CD14-positive monocyte (primary cell): ENCODE data around the gene NME1. TPM values are rescaled to one million over a fixed set of nuclear protein-coding genes. Genes with fewer than 3 reads are reported as not detected.

ENCODE experiments used
- DNase-seq, 3 donors: peaks; one replicate each; pipeline ENCODE4 v3.0.0-alpha.2; 2011 to 2022
- H2AFZ ChIP-seq: 2 replicates; pipeline ENCODE4 v1.6.0; 2012; ENCODE audit warnings: mild to moderate bottlenecking, low read depth, low read length, inconsistent platforms; ENCODE audit not compliant: insufficient read depth, poor library complexity, severe bottlenecking
- H3K27ac ChIP-seq, 2 donors: 1 replicate in 1 of 2; 2 replicates in 1 of 2; pipeline ENCODE4 v1.5.1; 2012 to 2013; ENCODE audit warnings: low read length in 2 of 2, control low read depth in 1 of 2, inconsistent platforms in 1 of 2, low read depth in 1 of 2, mild to moderate bottlenecking in 1 of 2
- H3K27me3 ChIP-seq, 2 donors: one replicate each; pipeline versions ENCODE4 v1.6.0 to v1.6.1; 2011 to 2013; ENCODE audit warnings: low read length in 2 of 2; ENCODE audit not compliant: control insufficient read depth in 2 of 2, insufficient read depth in 2 of 2
- H3K36me3 ChIP-seq, 2 donors: replicated peaks in 1 of 2; 1 replicate in 1 of 2; 2 replicates in 1 of 2; pipeline versions ENCODE4 v1.5.1 to v1.6.1; 2012 to 2013; ENCODE audit warnings: low read length in 2 of 2, control low read depth in 1 of 2, inconsistent platforms in 1 of 2, mild to moderate bottlenecking in 1 of 2; ENCODE audit not compliant: insufficient read depth in 2 of 2, control insufficient read depth in 1 of 2
- H3K4me1 ChIP-seq, 2 donors: 1 replicate in 1 of 2; 2 replicates in 1 of 2; pipeline versions ENCODE4 v1.5.1 to v1.6.1; 2012 to 2013; ENCODE audit warnings: low read length in 2 of 2, control low read depth in 1 of 2, inconsistent platforms in 1 of 2, mild to moderate bottlenecking in 1 of 2, moderate library complexity in 1 of 2; ENCODE audit not compliant: insufficient read depth in 2 of 2, control insufficient read depth in 1 of 2
- H3K4me2 ChIP-seq: replicated peaks from 2 replicates; pipeline ENCODE3; 2012; ENCODE audit warnings: low read length, moderate library complexity, mild to moderate bottlenecking; ENCODE audit not compliant: poor library complexity, severe bottlenecking; ENCODE audit errors: extremely low read depth
- H3K4me3 ChIP-seq, 3 experiments: fragments of 200-600 bp in 1 of 3; sonication (generic) in 1 of 3; replicated peaks in 1 of 3; 1 replicate in 2 of 3; 2 replicates in 1 of 3; pipeline ENCODE4 v1.5.1; 2011 to 2013; ENCODE audit warnings: low read length in 3 of 3, mild to moderate bottlenecking in 3 of 3, control low read depth in 2 of 3, low read depth in 2 of 3, inconsistent platforms in 1 of 3, moderate library complexity in 1 of 3
- H3K79me2 ChIP-seq: 2 replicates; pipeline ENCODE4 v1.6.0; 2012; ENCODE audit warnings: mild to moderate bottlenecking, control low read depth, inconsistent platforms, low read length, moderate library complexity; ENCODE audit not compliant: insufficient read depth
- H3K9ac ChIP-seq: 2 replicates; pipeline ENCODE4 v1.6.0; 2017; ENCODE audit warnings: low read length, mild to moderate bottlenecking; ENCODE audit not compliant: insufficient read depth, poor library complexity, severe bottlenecking
- H3K9me3 ChIP-seq, 2 donors: replicated peaks in 1 of 2; 1 replicate in 1 of 2; 2 replicates in 1 of 2; pipeline versions ENCODE4 v1.5.1 to v1.6.1; 2012 to 2013; ENCODE audit warnings: low read length in 2 of 2, control low read depth in 1 of 2; ENCODE audit not compliant: control insufficient read depth in 1 of 2, insufficient read depth in 1 of 2
- H4K20me1 ChIP-seq: 2 replicates; pipeline ENCODE4 v1.6.0; 2012; ENCODE audit warnings: mild to moderate bottlenecking, low read length, control low read depth, moderate library complexity; ENCODE audit not compliant: insufficient read depth
- H3K27ac Mint-ChIP-seq, 7 donors: one replicate each; pipeline ENCODE4 v1.8.0; 2020; ENCODE audit warnings: mild to moderate bottlenecking in 7 of 7, mixed read lengths in 7 of 7, moderate library complexity in 6 of 7, inconsistent platforms in 2 of 7
- H3K27me3 Mint-ChIP-seq, 3 donors: one replicate each; pipeline ENCODE4 v1.8.0; 2021 to 2022; ENCODE audit warnings: low read depth in 3 of 3, mild to moderate bottlenecking in 3 of 3, mixed read lengths in 3 of 3, moderate library complexity in 3 of 3, inconsistent platforms in 1 of 3
- H3K36me3 Mint-ChIP-seq, 2 donors: one replicate each; pipeline ENCODE4 v1.8.0; 2020; ENCODE audit warnings: mixed read lengths in 2 of 2, inconsistent platforms in 1 of 2, mild to moderate bottlenecking in 1 of 2
- H3K4me1 Mint-ChIP-seq: one replicate; pipeline ENCODE4 v1.8.0; 2020; ENCODE audit warnings: mild to moderate bottlenecking, mixed read lengths
- H3K4me3 Mint-ChIP-seq, 2 donors: one replicate each; pipeline ENCODE4 v1.8.0; 2020; ENCODE audit warnings: mild to moderate bottlenecking in 2 of 2, mixed read lengths in 2 of 2, moderate library complexity in 1 of 2
- H3K9me3 Mint-ChIP-seq, 7 donors: one replicate each; pipeline ENCODE4 v1.8.0; 2020 to 2022; ENCODE audit warnings: mixed read lengths in 7 of 7, mild to moderate bottlenecking in 6 of 7, moderate library complexity in 6 of 7, inconsistent platforms in 2 of 7
- WGBS: methylation state at CpG from one replicate; pipeline ENCODE4 v1.1.5; 2013; ENCODE audit warnings: missing lambda C conversion rate; ENCODE audit not compliant: insufficient coverage; 5-methylcytosine and 5-hydroxymethylcytosine counted together
- intact Hi-C, 2 donors: fragments of 100-400 bp; cut with micrococcal nuclease; formaldehyde crosslinking; loops; one replicate each; pipeline versions ENCODE4 v1.15.0 to v1.15.1; 2023
- polyA plus RNA-seq, 3 donors: library from polyadenylated mRNA; depleted of rRNA in 1 of 3; unstranded in 2 of 3; stranded (reverse) in 1 of 3; fragments of 300-500 nt in 2 of 3; fragments of >200 nt in 1 of 3; fragmentation: Illumina TruSeq in 2 of 3; gene quantifications; 1 replicate in 2 of 3; 2 replicates in 1 of 3; pipeline ENCODE4 v1.2.3, GENCODE V29; 2012 to 2021
- TF ChIP-seq, protein P1 (sequence below): fragments of 200-600 bp; IDR thresholded peaks from one replicate; pipeline ENCODE4 v1.8.0; 2022; ENCODE audit warnings: antibody characterized with exemption, mild to moderate bottlenecking

Gene NME1
- polyA plus RNA-seq, 3 donors, result 14.8 to 51.4 (median 20.8) TPM

DNA sequence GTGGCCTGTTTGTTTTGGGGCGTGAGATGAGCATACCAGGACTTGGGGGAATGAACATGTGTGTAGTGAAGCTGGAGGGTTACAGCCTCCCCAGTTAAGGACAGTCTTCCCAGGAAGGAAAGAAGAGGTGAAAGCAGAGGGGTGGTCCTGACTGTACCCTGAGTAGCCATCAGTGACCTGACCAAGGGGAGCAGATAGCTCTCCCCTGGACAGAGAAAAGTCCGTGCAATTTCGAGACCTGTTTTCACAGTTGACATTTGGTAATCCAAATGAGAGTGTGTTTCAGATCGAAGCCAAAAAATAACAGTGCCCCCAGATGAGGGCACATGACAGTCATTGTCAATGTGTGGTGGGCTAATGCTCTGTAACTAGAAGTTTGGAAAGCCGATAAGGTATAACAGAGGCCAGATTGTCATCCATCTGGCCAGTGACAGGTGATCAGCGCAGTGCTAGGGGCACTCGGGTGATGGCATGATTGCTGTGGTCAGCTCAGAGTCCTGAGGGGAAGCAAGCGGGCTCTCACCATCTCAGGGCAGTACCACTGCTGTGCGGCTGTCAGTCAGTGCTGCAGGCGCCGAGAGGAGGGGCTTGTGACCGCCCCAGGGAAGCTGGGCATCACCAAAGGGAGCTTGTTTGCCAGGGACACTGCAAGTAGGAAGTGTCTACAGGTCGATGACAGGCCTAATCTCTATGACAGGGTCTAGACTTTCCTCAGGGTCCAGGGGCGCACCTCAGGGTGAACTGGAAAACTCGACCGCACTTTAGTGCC is 11.7 kb downstream of the NME1 start:
- Mint-ChIP-seq H3K27me3 (peaks cover 0 to 2% (median 0%) of the 10 kb centered on the region in 3 donors), H3K9me3 (no peaks in the 10 kb centered on the region), H3K36me3 (peaks cover 40 to 45% of the 10 kb centered on the region in 2 donors), H3K27ac (peak overlapping the region; percentile 89 to 97 (median 93)), H3K4me1 (peaks cover 23% of the 10 kb centered on the region), H3K4me3 (peak overlapping the region; percentile 92 to 99)
- TF ChIP-seq, protein P1, sequence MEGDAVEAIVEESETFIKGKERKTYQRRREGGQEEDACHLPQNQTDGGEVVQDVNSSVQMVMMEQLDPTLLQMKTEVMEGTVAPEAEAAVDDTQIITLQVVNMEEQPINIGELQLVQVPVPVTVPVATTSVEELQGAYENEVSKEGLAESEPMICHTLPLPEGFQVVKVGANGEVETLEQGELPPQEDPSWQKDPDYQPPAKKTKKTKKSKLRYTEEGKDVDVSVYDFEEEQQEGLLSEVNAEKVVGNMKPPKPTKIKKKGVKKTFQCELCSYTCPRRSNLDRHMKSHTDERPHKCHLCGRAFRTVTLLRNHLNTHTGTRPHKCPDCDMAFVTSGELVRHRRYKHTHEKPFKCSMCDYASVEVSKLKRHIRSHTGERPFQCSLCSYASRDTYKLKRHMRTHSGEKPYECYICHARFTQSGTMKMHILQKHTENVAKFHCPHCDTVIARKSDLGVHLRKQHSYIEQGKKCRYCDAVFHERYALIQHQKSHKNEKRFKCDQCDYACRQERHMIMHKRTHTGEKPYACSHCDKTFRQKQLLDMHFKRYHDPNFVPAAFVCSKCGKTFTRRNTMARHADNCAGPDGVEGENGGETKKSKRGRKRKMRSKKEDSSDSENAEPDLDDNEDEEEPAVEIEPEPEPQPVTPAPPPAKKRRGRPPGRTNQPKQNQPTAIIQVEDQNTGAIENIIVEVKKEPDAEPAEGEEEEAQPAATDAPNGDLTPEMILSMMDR, result no peak
- Histone ChIP-seq H3K4me3 (peak overlapping the region in 2 of 3 experiments; percentile 76 to 91), H3K4me1 (peaks cover 16 to 24% of the 10 kb centered on the region in 2 donors), H3K36me3 (peaks cover 25 to 49% of the 10 kb centered on the region in 2 donors), H3K27me3 (no peaks in the 10 kb centered on the region), H3K79me2 (peaks cover 8% of the 10 kb centered on the region), H2AFZ (peak overlapping the region; percentile 95), H3K9me3 (no peaks in the 10 kb centered on the region), H3K4me2 (peak overlapping the region; percentile 97), H3K9ac (no peak overlapping the region), H3K27ac (peak overlapping the region; percentile 56 to 92), H4K20me1 (no peaks in the 10 kb centered on the region)
- intact Hi-C loops, result no loop called here
- 86% methylated on average over 13 of the region's 16 CpGs for WGBS
- no peak for DNase-seq

- peaks cover 0 to 2% (median 0%) of the 10 kb centered on the region in 3 donors for H3K27me3 Mint-ChIP-seq
- Histone ChIP-seq H3K9ac (peak overlapping the region; percentile 91), H3K27ac (peak overlapping the region; percentile 56 to 92), H3K4me1 (peaks cover 16 to 24% of the 10 kb centered on the region in 2 donors), H3K79me2 (peaks cover 8% of the 10 kb centered on the region), H3K36me3 (peaks cover 28 to 49% of the 10 kb centered on the region in 2 donors), H3K4me2 (peak overlapping the region; percentile 97), H3K4me3 (peak overlapping the region; percentile 76 to 91 (median 83)), H3K27me3 (no peaks in the 10 kb centered on the region), H3K9me3 (no peaks in the 10 kb centered on the region), H2AFZ (peak overlapping the region; percentile 95), H4K20me1 (no peaks in the 10 kb centered on the region)
- H3K27ac Mint-ChIP-seq, result peak overlapping the region; percentile 89 to 97 (median 93)
- TF ChIP-seq, protein P1, result no peak
- no peaks in the 10 kb centered on the region for H3K9me3 Mint-ChIP-seq
- no peak for DNase-seq
- WGBS, result 19% methylated on average over 20 of the region's 21 CpGs
- H3K4me3 Mint-ChIP-seq, result peak overlapping the region; percentile 92 to 99
- peaks cover 43 to 46% of the 10 kb centered on the region in 2 donors for H3K36me3 Mint-ChIP-seq
- peaks cover 23% of the 10 kb centered on the region for H3K4me1 Mint-ChIP-seq
- intact Hi-C loops, result no loop called here
Observed at GRCh38 chr17:51165680-51166197, 12.4 kb downstream of the NME1 start.
